ENCODE results near the gene NGFR. TPM values are rescaled to one million over a fixed set of nuclear protein-coding genes. Genes with fewer than 3 reads are reported as not detected.
A peak's percentile ranks its signal among the peaks of the same experiment; 100 is the strongest.

The NGFR gene
- total RNA-seq, 1 experiment from 2014 or later = 0.37 TPM

DNA sequence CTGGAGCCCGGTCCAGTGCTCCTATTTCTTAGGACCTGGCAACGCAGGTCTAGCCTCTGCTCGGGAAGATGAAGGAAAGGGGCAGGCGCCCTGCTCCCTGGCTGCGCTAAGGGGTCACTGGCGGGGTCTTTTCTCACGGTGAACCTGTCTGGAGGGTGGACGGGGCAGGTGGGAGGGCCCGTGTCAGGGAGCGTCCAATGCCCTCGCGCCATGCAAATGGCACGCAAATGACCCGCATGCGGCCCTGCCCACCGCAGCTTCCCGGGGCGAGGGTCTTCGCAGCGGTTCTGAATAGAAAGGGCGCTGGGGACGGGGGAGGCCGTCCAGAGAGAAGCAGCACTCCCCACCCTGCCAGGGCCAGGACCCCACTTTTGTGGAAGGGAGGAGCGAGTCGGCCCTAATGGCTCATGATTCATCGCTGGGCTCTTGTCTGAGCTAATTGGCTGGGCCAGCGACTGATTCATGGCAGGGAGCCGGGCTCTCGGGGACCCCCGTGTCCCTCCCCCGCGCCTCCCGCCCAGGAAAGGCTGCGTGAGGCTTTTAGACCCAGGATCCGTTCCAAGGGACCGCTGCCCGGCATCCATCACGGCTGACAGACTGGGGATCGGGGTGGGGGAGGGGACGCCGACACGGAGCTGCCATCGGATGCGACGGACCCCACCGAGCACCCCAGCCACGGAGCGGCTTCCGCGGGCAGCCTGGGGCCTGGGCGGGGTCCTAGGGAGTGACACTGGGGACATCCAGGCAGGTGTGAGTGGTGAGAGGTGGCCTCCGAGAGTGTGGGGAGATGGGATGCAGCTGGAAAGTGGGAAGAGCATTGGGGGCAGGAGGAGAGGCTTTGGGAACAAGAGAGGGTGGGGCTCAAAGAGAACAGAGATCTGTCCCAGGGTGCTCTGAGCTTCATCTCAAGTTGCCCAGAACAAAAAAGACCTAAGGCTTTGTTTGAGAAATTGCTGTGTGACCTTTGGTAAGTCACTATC is 25.0 kb upstream of the NGFR start:
- no peak for DNase-seq (ENCODE audit: low spot score)

DNA sequence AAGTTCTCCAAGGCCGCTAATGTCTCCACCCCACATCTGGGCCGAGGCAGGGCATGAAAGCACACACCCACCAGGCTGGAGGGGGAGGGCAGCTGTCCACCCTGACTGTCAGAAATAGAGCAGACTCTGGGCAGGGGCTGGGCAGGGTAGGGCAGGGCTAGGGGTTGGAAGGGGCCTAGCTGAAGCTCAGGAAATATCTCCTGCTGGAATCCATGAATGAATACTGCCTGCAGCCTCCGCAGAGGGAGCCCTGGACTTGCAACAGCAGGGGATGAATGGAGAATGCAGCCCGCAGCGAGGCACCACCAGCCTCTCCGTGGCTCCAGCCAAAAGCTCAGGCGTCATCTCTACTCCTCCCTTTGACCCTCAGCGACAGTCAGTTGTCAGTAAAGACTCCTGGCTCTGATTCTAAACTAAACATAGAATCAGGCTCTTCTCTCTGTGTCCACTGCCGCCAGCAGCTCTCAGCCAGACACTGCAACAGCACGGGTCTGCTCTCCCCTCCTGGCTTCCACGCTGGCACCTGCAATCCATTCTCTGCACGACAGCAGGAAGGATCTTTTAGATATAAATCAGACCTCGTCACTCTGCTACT is 23.9 kb upstream of the NGFR start:
- DNase-seq (ENCODE audit: low spot score) = no peak

DNA sequence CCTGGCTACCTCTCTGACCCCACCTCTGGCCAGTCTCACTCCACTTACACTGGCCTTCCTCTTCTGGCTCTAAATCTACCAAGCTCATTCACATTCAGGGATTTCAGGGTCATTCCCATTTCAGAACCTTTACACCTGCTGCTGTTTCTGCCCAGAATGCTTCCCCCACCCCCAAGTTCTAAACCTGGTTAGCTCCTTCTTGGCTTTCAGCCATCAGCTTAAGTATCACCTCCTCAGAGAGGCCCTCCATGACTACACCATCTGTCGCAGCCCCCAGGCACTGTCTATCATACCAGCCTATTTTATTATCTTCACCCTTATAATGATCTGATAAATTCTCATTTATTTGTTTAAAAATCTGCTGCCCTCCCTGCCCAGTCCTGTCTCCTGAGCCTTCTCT is 23.3 kb upstream of the NGFR start:
- no peak for DNase-seq (ENCODE audit: low spot score)

DNA sequence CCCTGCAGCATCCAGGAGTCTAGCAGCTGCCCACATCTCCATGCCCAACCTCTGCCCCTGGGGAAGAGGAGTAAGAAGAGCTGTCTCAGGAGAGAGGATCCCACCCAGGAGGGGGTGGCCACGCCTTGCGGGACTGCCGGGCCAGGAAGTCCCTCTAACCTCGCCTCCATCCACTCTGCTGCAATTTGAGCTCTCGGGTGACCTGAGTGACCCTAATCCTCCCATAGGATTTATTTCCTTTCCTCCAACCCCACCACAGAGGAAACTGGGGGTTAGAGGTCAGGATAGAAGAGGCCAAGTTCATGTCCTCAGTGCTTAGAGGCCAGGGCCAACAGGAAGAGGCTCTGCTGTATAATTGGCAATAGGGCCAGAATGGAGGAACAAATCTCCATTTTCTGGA is 22.6 kb upstream of the NGFR start:
- no peak for DNase-seq (ENCODE audit: low spot score)

DNA sequence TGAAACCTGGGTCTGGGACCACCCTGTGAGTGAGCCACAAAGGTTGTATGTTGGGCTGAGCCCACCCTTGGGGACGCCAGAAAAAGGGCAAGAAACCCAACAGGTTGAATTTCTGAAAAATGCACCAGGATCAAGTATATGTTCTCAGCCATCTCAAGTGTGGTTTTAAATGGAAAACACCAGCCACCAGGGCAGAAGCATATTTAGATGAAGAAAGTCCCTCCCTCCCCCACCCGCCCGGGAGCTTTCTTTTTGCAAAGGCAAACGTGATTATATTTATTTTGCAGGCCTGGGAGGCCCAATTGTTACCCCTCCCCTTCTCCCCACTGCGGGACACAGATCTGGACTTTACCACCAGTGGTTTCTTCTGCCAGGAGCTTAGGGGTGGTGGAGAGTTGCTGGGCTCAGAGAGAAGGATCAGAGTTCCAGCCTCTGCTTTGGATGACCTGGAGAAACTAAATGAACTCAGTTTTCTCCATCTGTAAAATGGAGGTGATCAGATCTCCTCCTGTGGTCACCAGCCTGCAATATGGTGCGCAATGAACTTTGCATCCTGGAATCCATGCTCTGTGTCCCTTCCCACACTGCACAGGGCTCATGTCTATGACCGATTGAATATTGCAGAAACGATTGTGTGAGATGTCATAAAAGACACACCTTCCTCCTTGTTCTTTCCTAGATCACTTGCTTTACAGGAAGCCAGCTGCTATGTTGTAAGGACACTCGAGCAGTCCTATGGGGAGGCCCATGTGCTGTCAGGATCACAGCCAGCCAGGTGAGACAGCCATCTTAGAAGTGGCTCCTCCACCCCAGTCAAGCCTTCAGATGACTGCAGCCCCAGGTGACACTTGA is 21.0 kb upstream of the NGFR start:
- DNase-seq (ENCODE audit: low spot score) = no peak

DNA sequence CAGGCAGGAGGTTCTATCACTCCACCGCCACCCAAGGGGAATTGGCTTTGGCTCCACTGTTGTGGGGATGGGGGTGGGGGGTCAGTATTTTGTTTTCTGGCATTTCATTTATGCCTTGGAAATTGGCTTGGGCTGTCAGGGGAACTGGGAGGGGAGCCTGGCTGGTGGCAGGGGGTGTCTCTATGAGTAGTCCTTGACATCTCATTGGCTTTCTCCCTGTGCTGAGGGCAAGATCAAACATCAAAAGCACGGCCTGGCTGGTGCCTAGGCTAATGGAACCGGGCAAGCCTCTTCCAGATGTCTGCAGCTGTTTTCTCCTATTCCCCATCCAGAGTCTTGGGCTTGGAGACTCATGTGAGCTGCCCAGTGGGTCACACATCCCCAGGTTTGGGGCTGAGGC is 17.4 kb upstream of the NGFR start:
- no peak for DNase-seq (ENCODE audit: low spot score)

DNA sequence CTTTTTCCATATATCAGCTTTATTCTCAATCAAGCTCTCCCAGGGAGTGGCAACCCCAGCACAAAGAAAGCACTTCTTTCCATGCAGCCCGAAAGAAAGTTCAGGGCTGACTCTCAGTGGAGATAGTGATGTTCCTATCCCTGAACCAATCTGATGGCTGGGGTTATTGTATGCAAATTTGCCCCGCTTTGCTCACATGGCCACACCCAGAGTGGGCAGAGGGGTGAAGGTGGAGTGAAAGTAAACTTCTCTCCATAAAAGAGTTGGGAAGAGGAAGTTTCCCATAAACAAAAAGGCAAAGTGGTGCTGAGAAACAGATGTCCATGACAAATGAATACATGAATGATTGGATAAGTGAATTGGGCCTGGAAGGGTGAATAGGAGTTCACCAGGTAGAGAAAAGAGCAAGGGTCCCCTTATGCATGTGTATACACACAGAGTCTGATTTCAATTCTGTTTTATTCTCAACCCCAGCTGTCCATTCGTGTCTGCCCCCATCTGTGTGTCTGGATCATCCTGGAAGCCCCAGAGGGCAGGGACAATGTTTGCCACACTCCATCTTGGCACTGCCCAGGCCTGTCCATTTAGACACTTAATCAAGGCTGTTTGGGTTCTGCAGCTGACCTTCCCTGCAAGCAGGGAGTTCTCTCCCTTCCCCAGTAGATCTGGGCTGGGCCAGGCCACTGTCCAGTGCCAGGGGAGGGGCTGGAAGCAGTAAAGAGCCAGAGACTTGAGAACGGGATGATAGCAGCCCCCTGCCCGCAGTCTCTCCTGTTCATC is 14.1 kb upstream of the NGFR start:
- no peak for DNase-seq (ENCODE audit: low spot score)

DNA sequence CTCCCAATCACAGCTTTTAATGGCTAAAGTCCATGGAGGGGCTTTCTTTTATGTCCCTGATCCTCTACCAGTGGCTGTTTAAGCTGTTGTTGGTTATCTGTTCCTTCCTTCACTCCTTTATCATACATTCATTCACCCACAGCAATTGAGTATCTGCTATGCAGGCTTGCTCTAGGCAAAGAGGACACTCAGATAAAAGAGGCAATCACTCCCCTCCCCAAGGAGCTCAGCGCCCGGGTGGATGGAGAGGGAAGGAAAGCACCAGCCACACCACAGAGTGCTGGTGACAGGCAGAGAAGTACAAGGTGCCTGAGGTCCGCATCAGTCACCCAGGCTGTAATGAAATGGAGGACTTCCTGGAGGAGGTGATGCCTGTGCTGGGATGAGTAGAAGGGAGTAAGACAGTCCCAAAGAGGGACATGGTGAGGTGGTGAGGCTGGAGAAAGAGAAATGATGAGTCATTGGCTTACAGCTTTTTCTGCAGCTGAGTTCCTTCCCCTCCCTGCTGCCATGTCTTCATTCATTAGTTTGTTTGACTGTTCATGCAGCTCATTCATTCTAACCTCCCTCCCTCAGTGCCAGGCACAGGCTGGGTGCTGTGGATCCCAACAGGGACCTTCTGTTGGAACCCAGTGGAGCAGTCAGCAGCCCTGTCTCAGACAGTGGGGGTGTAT is 12.8 kb upstream of the NGFR start:
- DNase-seq (ENCODE audit: low spot score) = peak; percentile 48

DNA sequence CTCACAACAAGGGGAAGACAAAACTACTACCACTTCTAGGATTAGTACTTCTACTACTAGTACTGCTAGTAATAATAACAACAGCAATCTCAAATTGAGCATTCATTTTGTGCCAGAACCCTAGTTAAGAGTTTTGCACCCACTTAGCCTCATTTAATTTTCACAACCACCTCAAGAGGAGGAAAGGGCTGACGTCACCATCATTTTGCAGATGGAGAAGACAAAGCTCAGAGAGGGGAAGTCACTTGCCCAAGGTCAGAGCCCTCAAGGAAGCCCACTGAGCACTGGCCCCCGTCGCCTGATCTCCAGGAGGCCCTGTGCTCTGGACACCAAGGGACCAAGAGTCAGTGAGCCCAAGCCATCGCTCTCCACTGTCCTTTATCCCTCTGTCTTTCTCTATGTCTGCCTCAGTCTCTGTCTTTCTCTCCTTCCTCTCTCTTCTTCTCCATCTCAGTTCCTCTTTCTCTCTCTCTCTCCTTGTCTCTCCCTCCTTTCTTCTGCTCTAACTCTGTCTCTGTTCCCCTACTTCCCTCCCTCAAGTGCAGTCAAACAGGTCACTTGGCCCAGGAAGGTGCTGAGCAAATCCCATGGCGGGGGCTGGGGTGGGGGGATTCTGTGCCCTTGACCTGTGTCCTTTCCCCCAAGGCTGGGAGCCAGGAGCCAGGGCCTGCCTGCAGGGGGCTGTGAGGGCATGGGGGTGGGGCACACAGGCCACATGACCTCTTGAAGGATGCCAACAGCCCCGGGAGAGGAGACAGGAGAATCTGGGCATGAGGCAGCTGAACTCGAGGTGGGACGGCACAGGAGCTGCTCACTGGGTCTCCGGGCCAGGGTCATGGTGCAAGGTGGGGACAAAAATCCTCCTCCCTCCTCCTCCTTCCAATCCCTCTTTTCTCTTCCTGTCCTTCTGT is 11.2 kb upstream of the NGFR start:
- no peak for DNase-seq (ENCODE audit: low spot score)

DNA sequence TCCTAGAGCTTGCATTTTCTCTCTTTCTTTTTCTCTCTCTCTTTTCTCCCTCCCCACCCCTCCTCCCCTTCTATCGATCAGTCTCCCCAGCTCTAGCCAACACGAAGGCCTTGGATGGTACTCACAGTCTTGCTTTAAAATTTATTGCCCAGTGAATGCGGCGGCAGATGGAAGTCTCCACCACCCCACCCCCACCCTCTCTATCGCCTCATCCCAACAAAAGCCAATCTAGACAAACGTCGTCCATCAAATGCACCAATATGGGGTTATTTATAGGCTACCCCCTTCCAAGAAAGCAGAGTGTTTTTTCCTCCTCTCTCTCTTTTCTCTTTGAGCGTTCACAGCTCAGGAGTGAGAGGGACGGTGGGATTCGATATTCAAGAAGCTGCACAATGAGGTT is 10.5 kb upstream of the NGFR start:
- DNase-seq (ENCODE audit: low spot score) = no peak

DNA sequence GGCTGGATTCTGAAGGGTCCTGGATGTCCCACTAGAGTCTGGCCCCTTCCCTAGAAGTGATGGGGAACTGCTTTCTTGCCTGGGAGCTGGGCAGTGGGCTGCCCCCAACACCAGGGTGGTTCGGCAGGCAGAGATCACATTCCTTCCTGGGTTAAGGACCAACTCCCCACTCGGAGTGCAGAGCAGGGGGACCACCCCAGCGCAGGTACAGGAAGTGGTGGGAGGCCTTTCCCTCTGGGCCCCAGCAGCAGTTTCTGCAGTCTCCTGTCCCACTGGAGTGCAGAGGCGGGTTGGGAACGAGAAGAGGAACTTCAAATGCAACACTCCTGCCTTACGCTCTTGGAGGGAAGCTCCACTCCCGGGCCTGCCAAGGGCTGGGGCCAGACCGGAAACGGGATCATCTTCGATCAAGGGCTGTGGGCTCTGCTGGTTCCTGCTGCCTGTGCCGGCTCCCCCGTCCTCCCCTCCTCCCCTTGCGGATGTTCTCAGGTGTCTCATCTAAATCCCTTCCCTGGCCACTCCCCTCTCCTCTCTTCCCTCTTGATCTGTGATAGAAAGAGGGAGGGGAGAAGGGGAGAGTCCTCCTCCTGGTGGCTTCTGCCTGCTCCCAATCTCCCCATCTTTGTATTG is 9.0 kb upstream of the NGFR start:
- DNase-seq (ENCODE audit: low spot score) = no peak

DNA sequence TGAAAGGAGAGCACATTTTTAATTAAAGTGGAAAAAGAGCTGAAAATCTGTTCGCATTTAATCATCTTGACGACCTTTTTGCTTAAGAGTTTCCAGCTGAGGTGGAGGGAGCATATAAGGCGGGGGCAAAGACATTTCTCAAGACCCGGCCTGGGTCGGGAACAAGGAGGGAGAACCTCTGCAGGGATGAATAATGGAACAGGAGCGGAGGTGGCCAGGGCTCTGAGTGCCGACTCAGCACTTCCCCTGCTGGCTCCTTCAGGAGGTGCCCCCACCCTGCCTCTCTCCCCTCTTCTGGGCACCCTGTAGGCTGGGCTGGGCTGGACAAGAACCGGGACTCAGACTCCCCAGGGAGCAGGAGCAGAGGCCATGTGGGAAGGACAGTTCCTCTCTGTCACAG is 7.9 kb upstream of the NGFR start:
- DNase-seq (ENCODE audit: low spot score) = no peak

DNA sequence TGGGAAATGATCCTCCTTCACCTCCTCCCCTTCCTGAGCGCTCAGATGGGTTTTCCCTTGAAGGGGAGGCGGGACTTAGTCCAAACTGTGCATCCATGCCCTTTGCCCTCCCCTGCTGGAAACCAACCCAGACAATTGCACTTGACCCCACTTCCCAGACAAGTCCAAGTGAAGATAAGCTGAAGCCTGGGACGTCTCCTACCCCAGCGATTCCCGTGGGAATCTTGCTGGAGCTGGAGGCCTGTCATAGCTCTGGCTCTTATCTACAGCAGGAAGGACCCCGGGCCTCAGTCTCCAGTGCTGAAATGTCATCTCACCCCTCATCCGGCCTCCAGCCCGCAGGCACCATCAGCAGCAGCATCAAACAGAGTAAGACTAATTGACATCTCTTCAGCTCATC is 6.5 kb upstream of the NGFR start:
- DNase-seq (ENCODE audit: low spot score) = no peak

DNA sequence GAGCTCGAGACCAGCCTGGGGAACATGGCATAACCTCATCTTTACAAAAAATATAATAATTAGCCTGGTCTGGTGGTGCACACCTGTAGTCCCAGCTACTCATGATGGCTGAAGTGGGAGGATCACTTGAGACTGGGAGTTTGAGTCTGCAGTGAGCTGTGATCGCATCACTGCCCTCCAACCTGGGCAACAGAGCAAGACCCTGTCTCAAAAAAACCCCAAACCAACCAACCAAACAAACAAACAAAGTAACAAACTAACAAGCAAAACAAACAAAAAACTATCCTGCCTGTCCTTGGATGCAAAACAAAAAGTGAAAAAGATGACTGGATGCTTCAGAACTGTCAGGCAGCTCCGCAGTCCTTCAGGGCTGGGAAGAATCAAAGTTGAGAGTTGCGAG is 5.7 kb upstream of the NGFR start:
- DNase-seq (ENCODE audit: low spot score) = no peak

DNA sequence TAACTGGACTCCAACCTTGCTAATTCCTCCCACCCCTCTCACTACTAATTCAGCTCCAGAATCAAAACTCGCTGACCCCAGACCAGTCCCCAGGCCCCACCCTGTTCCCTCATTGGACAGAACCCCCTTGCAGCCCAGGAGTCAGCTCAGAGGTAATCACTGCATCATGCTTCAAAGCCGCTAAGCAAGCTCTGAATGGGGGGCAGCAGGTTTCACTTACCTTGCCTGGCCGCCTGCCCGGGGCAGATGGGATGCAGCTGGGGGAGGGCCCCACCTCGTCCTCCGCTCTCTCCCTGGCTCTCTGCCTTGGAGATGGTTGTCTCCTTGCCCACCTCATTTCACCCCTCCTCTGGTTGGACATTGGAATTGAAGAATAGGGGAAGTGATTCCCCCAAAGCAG is 4.8 kb upstream of the NGFR start:
- no peak for DNase-seq (ENCODE audit: low spot score)

DNA sequence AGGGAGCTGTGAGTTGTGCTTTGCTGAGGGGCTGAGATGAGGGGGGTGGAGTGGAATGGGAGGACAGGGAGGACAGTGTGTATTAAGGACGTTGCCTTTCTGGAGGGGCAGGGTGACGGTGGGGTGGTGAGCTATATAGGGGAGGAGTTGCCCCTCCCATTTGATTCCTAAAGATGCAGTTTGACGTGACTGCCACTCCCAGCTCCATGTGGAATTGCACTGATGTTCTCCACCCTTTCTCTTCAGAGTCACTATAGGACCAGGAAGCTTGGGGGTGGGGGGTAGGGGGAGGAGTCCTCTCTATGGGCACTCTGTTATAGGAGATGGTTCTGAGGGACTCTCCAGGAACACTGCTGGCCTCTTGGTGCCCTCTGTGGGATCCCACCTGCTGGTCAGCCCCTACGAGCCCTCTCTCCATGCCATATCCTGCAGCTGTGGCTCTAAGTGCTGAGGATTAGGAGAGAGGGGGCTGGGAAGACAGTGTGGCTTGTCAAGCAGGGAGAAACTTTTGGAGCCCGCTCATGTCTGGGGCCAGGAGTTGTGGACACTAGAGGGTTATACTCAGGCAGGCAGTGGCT is 3.8 kb upstream of the NGFR start:
- DNase-seq (ENCODE audit: low spot score) = no peak

DNA sequence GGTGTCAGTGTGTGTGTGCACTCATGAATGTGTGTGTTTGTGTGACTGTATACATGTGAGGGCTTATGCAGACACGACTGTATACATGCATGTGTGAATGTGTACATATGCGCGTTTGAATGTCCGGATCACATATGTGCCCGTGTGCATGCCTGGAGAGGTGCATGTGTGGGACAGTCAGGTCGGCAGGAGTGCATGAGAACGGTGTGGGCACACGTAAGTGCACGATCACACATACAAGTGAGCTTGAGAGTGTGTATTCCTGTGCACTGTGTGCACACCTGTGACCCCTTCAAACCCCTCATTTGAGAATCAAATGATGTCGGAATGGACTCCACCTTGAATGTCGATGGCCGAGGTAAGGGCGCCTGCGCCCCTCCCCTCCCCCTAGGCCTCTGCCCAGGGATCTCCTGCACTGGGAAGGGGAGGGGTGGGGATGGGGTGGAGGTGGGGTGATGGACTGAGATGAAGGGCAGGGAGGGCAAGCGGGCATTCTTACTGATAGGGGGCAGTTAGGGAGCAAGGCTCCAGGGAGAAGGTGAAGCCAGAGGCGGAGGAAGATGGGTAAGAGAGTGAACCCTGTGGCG is 601 bp upstream of the NGFR start:
- DNase-seq (ENCODE audit: low spot score) = no peak

DNA sequence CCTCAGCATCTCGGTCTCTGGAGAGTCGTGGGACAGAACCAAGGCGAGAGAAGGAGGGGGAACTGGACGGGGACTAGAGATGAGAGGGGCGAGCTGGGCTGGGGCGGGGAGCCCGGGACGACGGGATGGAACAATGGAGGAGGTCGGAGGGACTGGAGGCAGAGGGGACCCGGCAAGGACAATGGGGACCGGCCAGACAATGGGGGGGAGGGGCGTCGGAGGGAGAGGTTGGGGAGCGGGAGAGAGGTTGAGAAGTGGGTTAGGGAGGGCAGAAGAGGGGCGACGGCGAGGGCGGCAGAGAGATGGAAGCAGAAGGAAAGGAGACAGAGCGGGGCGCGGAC is 719 bp downstream of the NGFR start:
- no peak for DNase-seq (ENCODE audit: low spot score)
